T-helper 2 cell treated with Interferon-gamma antibody and Interleukin-4, amounts not matched to agents 5 μg/mL and 100 μg/mL, for 36 hours (primary cell): Measurements from ENCODE around the gene TNNI2.
A peak's percentile ranks its signal among the peaks of the same experiment; 100 is the strongest.
"Not testable (repeated sequence)": the region's sequence is repeated elsewhere in the genome, so short reads cannot be mapped to it uniquely, and the experiment has no call there.

Source experiments
- DNase-seq: peaks from one replicate; pipeline ENCODE4 v3.0.0; 2021; ENCODE audit warnings: low spot score
- H3K27ac Mint-ChIP-seq: one replicate; pipeline ENCODE4 v1.8.0; 2021; ENCODE audit warnings: mild to moderate bottlenecking, mixed read lengths
- H3K27me3 Mint-ChIP-seq: one replicate; pipeline ENCODE4 v1.8.0; 2021; ENCODE audit warnings: low read depth, mixed read lengths
- H3K36me3 Mint-ChIP-seq: one replicate; pipeline ENCODE4 v1.8.0; 2021; ENCODE audit warnings: low read depth, mixed read lengths
- H3K4me1 Mint-ChIP-seq: one replicate; pipeline ENCODE4 v1.8.0; 2021; ENCODE audit warnings: low read depth, mixed read lengths
- H3K4me3 Mint-ChIP-seq: one replicate; pipeline ENCODE4 v1.8.0; 2022; ENCODE audit warnings: mild to moderate bottlenecking, moderate library complexity, mixed read lengths
- H3K9me3 Mint-ChIP-seq: one replicate; pipeline ENCODE4 v1.8.0; 2021; ENCODE audit warnings: mixed read lengths

TNNI2 gene

DNA sequence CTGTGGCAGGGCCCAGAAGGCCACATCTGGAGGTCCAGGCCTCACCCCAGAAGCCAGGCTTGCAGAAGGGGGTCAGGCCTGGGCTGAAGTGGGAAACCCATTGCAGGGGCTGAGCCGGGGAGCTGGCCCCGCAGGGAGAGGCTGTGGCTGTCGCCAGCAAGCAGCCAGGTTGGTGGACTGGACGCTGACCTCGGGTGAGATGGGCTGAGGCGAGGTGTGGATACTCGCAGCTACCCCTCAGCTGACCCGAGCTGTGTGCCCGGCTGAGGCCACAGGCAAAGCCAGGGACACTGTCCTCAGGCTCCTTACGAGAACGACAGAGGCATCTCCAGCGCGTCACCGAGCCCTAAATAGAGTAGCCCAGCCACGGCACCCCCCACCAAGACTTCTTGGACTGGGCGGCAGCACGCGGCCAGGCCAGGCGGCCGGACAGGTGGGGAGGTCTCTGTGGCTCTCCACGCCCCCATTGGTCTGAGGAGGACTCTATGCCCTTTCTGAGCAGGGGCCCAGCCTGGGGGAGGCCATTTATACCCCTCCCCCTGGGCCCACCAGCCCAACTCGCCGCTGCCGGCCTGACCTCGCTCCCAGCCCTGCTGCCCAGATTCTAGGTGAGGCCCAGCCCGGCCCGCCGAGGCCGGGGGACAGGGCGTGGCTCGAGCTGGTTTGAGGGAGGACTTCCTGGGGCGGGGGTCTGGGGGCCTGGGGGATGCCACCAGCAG is at the start of gene TNNI2:
TNNI2 (plus strand) TSS at position 556 of the 719 bp plus-strand sequence. CDS start 716 bp downstream, outside the sequence.
- H3K4me3 Mint-ChIP-seq = peak within 1 kb of the TSS; percentile 12
- H3K4me1 Mint-ChIP-seq = peaks cover 9% of the 10 kb centered on the region
- H3K36me3 Mint-ChIP-seq = no peaks in the 10 kb centered on the region
- no peaks in the 10 kb centered on the region for H3K27me3 Mint-ChIP-seq
- H3K27ac Mint-ChIP-seq = peak within 1 kb of the TSS; percentile 26
- DNase-seq = no peak
- H3K9me3 Mint-ChIP-seq = no peaks in the 10 kb centered on the region

DNA sequence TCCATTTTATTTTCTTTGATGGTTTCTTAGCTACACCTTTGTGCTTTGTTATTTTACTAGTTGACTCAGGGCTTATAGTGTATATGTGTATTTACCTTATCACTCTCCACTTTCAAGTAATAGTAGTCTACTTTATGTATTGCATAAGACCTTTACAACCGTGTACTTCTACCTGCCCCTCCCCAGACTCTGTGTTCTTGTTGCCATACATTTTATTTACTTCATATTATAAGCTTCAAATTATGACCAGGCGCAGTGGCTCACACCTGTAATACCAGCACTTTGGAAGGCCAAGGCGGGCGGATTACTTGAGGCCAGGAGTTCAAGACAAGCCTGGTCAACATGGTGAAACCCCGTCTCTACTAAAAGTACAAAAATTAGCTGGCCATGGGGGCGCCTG is 46.9 kb upstream of the TNNI2 start:
- H3K9me3 Mint-ChIP-seq = peaks cover 8% of the 10 kb centered on the region
- peaks cover 4% of the 10 kb centered on the region for H3K4me1 Mint-ChIP-seq
- no peak overlapping the region for H3K4me3 Mint-ChIP-seq
- peaks cover 26% of the 10 kb centered on the region for H3K27me3 Mint-ChIP-seq
- H3K27ac Mint-ChIP-seq = no peak overlapping the region
- no peak for DNase-seq
- no peaks in the 10 kb centered on the region for H3K36me3 Mint-ChIP-seq

DNA sequence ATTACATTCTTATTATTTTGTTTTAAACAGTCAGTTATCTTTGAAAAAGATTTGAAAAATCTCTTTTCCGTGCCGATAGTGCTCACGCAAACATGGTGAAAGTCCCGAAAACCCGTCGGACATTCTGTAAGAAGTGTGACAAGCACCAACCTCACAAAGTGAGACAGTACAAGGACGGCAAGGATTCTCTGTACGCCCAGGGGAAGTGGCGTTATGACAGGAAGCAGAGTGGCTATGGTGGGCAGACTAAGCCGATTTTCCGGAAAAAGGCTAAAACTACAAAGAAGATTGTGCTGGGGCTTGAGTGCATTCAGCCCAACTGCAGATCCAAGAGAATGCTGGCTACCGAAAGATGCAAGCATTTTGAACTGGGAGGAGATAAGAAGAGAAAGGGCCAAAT is 46.3 kb upstream of the TNNI2 start:
- DNase-seq = no peak
- Mint-ChIP-seq H3K27ac (no peak overlapping the region), H3K27me3 (peaks cover 23% of the 10 kb centered on the region), H3K9me3 (peaks cover 8% of the 10 kb centered on the region), H3K4me1 (peaks cover 4% of the 10 kb centered on the region), H3K4me3 (peak overlapping the region; percentile 52), H3K36me3 (no peaks in the 10 kb centered on the region)

DNA sequence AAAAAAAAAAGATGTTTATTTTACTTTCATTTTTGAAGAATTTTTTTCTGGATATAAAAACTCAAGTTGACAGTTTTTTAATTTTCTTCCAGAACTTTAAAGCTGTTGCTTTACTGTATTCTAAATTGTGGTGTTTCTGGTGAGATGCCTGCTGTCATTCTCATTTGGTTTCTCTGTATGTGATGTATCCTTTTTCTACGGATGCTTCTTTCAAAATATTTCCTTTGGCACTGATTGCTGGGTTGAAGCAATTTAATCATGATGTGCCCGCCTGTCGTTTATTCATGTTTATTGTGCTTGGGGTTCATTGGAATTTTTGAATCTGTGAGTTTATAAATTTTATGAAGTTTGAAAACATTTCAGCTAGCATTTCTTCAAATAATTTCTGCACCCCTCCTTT is 45.7 kb upstream of the TNNI2 start:
- no peak overlapping the region for H3K4me3 Mint-ChIP-seq
- H3K27me3 Mint-ChIP-seq = peaks cover 23% of the 10 kb centered on the region
- H3K9me3 Mint-ChIP-seq = peaks cover 8% of the 10 kb centered on the region
- no peak overlapping the region for H3K27ac Mint-ChIP-seq
- no peaks in the 10 kb centered on the region for H3K36me3 Mint-ChIP-seq
- no peak for DNase-seq
- peaks cover 4% of the 10 kb centered on the region for H3K4me1 Mint-ChIP-seq

DNA sequence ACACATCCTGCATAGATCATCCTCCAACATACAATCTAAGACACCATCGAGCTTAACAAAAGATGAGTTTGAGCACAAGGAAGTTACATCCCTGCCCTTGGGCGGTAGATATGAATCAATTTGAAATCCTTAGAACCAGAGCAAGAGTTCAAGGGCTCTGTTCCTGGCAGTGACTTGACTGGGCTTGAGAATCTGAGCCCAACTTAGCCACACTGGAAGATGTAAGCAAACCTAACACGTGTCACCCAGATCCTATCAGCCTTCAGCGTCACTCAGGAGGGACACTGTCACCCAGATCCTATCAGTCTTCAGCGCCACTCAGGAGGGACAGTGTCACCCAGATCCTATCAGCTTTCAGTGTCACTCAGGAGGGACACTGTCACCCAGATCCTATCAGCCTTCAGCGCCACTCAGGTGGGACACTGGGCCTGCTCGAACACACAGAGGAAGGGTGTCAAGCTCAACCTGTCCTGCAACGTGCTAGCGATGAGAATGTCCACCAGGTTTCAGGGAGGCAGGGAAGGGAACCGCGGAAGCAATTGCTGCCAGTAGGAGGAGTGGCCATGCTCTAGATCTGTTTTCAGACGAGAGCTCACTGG is 42.3 kb upstream of the TNNI2 start:
- Mint-ChIP-seq H3K36me3 (no peaks in the 10 kb centered on the region), H3K27me3 (peaks cover 10% of the 10 kb centered on the region)
- no peak for DNase-seq

DNA sequence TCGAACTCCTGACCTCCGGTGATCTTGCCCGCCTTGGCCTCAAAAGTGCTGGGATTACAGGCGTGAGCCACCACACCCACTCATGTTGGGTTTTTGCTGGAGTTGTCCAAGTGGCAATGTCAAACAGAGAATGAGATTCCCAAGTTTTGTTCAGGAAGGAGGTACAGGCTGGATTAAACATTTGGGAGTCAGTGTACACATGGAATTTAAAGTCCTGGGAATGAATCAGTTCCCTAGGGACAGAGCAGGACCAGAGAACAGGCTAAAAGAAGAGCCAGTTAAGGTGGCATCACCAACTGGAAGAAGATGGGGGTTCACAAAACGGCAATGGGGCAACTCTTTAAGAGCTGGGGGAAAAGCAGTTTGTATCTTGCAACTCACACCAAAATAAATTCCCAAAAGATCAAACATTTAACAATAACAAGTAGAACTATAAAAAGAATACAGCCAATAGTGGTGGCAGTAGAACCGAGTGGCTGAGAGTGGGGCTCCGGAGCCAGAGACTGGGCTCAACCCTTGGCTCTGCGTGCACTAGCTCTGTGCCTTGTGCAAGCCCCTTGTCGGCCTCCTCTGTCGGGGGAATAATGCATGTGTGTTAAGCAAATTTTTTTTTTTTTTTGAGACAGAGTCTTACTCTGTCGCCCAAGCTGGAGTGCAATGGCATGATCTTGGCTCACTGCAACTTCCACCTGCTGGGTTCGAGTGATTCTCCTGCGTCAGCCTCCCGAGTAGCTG is 41.2 kb upstream of the TNNI2 start:
- H3K4me1 Mint-ChIP-seq = peaks cover 1% of the 10 kb centered on the region
- peaks cover 6% of the 10 kb centered on the region for H3K9me3 Mint-ChIP-seq
- no peak overlapping the region for H3K4me3 Mint-ChIP-seq
- H3K27me3 Mint-ChIP-seq = peaks cover 3% of the 10 kb centered on the region
- no peak for DNase-seq
- no peak overlapping the region for H3K27ac Mint-ChIP-seq
- H3K36me3 Mint-ChIP-seq = no peaks in the 10 kb centered on the region

More for the DNA sequence above, 42.3 kb upstream of the TNNI2 start:
- Mint-ChIP-seq H3K4me3 (no peak overlapping the region), H3K27ac (no peak overlapping the region), H3K4me1 (peaks cover 4% of the 10 kb centered on the region), H3K9me3 (peaks cover 8% of the 10 kb centered on the region)

DNA sequence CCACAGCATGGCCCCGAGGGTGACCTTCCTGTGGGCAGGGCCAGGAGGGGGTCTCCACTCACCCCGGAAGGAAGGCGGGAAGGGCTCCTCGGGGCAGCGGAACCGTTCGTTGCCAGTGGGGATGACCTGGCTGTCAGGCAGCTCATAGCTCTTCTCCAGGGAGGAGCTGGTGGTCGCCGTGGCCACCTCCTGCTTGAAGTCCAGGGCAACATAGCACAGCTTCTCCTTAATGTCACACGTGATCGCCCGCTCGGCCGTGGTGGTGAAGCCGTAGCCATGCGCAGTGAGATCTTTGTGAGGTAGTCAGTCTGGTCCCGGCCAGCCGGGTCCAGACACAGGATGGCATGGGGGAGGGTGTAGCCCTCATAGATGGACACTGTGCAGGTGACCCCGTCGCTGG is 35.5 kb upstream of the TNNI2 start:
- Mint-ChIP-seq H3K27ac (no peak overlapping the region), H3K36me3 (no peaks in the 10 kb centered on the region), H3K4me1 (no peaks in the 10 kb centered on the region), H3K9me3 (no peaks in the 10 kb centered on the region), H3K27me3 (no peaks in the 10 kb centered on the region), H3K4me3 (no peak overlapping the region)
- no peak for DNase-seq

DNA sequence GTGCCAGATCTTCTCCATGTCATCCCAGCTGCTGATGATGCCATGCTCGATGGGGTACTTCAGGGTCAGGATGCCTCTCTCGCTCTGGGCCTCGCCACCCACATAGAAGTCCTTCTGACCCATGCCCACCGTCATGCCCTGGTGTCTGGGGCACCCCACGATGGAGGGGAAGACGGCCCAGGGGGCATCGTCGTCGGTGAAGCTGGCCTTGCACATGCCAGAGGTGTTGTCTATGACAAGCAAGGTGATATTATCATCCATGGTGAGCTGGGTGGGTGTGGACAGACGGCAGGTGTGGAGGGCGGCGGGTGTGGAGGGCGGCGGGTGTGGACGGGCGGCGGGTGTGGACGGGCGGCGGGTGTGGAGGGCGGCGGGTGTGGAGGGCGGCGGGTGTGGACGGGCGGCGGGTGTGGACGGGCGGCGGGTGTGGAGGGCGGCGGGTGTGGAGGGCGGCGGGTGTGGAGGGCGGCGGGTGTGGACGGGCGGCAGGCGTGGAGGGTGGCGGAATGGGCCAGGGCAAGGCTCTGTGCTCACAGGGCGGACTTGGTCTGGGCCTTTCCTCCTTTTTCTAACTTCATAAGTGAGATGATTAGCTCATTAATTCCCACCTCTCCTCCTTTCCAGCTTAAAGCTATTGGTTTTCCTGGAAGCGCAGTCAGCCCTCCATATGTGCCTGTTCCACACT is 34.8 kb upstream of the TNNI2 start:
- H3K27me3 Mint-ChIP-seq, H3K27ac Mint-ChIP-seq, DNase-seq: not testable (repeated sequence)

DNA sequence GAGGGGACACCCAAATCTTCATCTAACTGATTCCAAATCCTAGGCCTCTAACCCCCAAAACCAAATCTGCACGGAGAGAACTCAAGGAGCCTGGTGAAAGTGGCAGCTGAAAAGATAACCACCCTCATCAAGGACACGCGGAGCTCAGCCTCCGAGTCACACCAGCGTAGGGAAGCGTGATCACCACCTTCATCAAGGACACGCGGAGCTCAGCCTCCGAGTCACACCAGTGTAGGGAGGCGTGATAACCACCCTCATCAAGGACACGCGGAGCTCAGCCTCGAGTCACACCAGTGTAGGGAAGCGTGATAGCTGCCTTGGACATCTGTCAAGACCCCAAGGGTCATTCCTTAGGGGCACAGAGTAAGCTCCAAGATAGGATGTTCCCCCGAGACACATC is 33.3 kb upstream of the TNNI2 start:
- Mint-ChIP-seq H3K9me3 (no peaks in the 10 kb centered on the region), H3K4me1 (no peaks in the 10 kb centered on the region), H3K4me3 (no peak overlapping the region), H3K36me3 (no peaks in the 10 kb centered on the region), H3K27ac (no peak overlapping the region), H3K27me3 (no peaks in the 10 kb centered on the region)
- no peak for DNase-seq

More for the DNA sequence above, 34.8 kb upstream of the TNNI2 start:
- H3K36me3 Mint-ChIP-seq, H3K4me3 Mint-ChIP-seq, H3K9me3 Mint-ChIP-seq, H3K4me1 Mint-ChIP-seq: not testable (repeated sequence)

DNA sequence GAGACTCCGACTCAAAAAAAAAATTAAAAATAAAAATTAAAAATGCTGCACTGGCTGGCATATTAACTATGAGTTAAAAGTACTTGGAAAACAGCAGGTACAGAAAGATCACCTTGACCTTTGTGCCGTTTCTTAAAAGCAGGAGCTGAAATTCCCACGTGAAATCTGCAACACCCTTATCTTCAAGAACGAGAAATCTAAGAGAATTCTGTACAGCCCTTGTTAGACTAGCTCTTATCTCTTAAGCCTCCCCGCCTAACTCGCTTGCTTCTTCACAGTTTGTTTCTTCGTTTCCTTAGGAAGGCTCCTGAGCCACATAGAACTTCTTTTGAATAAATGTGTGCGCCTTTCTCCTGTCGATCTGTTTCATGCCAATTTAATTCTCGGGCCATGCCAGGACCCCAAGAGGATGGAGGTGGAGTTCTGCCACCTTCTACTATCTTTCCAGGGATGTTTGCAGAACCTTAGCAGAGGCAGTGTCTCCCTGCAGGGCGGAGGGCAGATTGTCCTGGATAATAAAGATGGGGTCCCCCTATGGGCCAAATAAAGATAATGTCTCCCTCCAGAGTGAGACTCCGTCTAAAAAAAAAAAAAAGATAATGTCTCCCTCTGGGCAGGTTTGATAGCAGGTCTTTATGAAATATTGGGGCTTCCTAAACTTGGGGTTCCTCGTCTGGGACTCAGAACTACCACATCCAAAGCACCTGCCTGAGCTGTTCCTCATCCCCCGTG is 31.4 kb upstream of the TNNI2 start:
- Mint-ChIP-seq H3K4me3 (no peak overlapping the region), H3K27me3 (no peaks in the 10 kb centered on the region), H3K27ac (no peak overlapping the region), H3K9me3 (no peaks in the 10 kb centered on the region), H3K36me3 (no peaks in the 10 kb centered on the region), H3K4me1 (no peaks in the 10 kb centered on the region)
- no peak for DNase-seq

DNA sequence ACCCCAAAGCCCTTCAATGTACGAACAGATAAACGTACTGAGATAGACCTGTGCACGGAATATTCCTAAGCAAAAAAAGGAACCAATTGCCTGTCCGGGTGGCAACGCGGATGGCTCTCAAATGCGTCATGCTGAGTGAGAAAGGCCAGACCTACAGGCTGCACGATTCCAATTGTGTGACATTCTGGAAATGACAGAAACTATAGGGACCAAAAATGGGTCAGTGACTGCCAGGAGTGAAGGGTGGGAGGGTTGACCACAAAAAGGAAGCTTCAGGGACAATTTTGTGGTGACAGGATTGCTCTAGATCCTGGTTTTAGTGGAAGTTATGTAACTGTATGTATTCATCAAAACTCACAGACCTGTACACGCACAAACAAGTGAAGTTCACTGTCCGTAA is 28.0 kb upstream of the TNNI2 start:
- no peak for DNase-seq
- no peak overlapping the region for H3K4me3 Mint-ChIP-seq
- peaks cover 4% of the 10 kb centered on the region for H3K27me3 Mint-ChIP-seq
- no peak overlapping the region for H3K27ac Mint-ChIP-seq
- no peaks in the 10 kb centered on the region for H3K36me3 Mint-ChIP-seq
- no peaks in the 10 kb centered on the region for H3K9me3 Mint-ChIP-seq
- H3K4me1 Mint-ChIP-seq = no peaks in the 10 kb centered on the region

DNA sequence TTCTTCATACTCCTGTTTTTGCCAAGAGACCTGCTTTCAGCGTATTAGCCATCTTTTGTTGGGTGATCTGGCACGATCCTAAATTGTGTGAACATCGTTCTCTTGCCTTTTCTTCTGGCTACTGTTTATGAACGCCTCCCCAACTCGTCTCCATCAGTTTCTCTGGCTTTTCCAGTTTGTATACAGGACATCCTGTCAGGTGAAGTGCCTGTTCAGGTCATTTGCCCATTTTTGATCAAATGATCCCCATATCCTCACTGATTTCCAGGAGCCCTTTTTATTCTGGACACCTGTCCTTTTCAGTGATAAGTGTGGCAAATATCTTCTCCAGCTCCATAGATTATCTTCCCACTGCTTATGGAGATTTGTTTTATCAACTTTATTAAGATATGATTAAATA is 26.5 kb upstream of the TNNI2 start:
- Mint-ChIP-seq H3K4me3 (no peak overlapping the region), H3K4me1 (no peaks in the 10 kb centered on the region), H3K27me3 (peaks cover 5% of the 10 kb centered on the region), H3K27ac (no peak overlapping the region), H3K9me3 (no peaks in the 10 kb centered on the region), H3K36me3 (no peaks in the 10 kb centered on the region)
- no peak for DNase-seq

DNA sequence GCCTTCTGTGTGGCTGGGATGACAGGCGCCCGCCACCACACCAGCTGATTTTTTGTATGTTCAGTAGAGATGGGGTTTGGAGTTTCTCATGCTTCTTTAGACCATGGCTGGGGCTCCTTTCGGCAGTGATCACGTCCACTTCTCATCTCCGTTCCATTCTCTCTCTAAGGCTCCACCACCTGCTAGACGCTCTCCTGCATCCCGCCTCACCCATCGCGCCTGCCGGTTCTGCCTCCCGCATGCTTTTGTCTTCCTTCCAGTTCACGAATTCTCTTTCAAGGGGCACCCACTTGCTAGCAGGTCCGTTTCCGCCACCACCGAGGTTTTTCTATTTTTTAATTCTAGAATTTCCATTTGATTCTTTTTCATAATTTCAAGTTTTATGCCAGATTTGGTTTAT is 26.0 kb upstream of the TNNI2 start:
- DNase-seq = no peak
- H3K4me3 Mint-ChIP-seq = no peak overlapping the region
- no peak overlapping the region for H3K27ac Mint-ChIP-seq
- no peaks in the 10 kb centered on the region for H3K4me1 Mint-ChIP-seq
- H3K36me3 Mint-ChIP-seq = no peaks in the 10 kb centered on the region
- peaks cover 7% of the 10 kb centered on the region for H3K27me3 Mint-ChIP-seq
- H3K9me3 Mint-ChIP-seq = no peaks in the 10 kb centered on the region
